Stomach (tissue), 4 donors: ENCODE measurements around the gene SDK2.

Source experiments
- CTCF ChIP-seq, 7 experiments: fragments of 450-650 bp in 4 of 7; fragments of 200-600 bp in 3 of 7; sonication (generic) in 3 of 7; IDR thresholded peaks; one replicate each; pipeline ENCODE4 v1.5.1; 2016 to 2019; ENCODE audit warnings: antibody characterized with exemption in 7 of 7, control low read depth in 2 of 7, mild to moderate bottlenecking in 1 of 7
- POLR2A ChIP-seq, 4 donors: fragments of 450-650 bp; IDR thresholded peaks; one replicate each; pipeline ENCODE4 v1.6.1; 2016; ENCODE audit warnings: antibody characterized with exemption in 4 of 4, control low read depth in 2 of 4, mild to moderate bottlenecking in 1 of 4, moderate library complexity in 1 of 4

- no peak for TF ChIP-seq CTCF (IDR thresholded peaks at IDR 0.05)
- no peak for TF ChIP-seq POLR2A (IDR thresholded peaks at IDR 0.05)
Observed at GRCh38 chr17:73286863-73287296, 357.4 kb downstream of the SDK2 start.
